H9 (cell line): ENCODE results near the gene INTS4. TPM values are rescaled to one million over a fixed set of nuclear protein-coding genes. Genes with fewer than 3 reads are reported as not detected.
"Not testable (repeated sequence)": the region's sequence is repeated elsewhere in the genome, so short reads cannot be mapped to it uniquely, and the experiment has no call there.

Source experiments
- DNase-seq: peaks from one replicate; pipeline ENCODE4 v3.0.0-alpha.2; 2017
- H2AFZ ChIP-seq: one replicate; pipeline ENCODE4 v1.6.1; 2013; ENCODE audit warnings: mild to moderate bottlenecking, low read length, control low read depth, moderate library complexity
- H2AK5ac ChIP-seq: 2 replicates; pipeline ENCODE4 v1.6.1; 2013; ENCODE audit warnings: low read length, control low read depth, mixed read lengths; ENCODE audit not compliant: insufficient read length
- H2BK120ac ChIP-seq: one replicate; pipeline ENCODE4 v1.6.1; 2013; ENCODE audit warnings: low read depth, mild to moderate bottlenecking, low read length, control low read depth, inconsistent platforms; ENCODE audit not compliant: poor library complexity, severe bottlenecking
- H2BK12ac ChIP-seq: 2 replicates; pipeline ENCODE4 v1.6.1; 2013; ENCODE audit warnings: low read length, control low read depth, mixed read lengths, low read depth; ENCODE audit not compliant: insufficient read length
- H2BK15ac ChIP-seq: 2 replicates; pipeline ENCODE4 v1.6.1; 2013; ENCODE audit warnings: low read depth, low read length, control low read depth
- H2BK20ac ChIP-seq: one replicate; pipeline ENCODE4 v1.6.1; 2013; ENCODE audit warnings: low read depth, mild to moderate bottlenecking, low read length, control low read depth, inconsistent platforms; ENCODE audit not compliant: poor library complexity, severe bottlenecking
- H2BK5ac ChIP-seq: 2 replicates; pipeline ENCODE4 v1.6.1; 2013; ENCODE audit warnings: low read length, control low read depth, mixed read lengths; ENCODE audit not compliant: insufficient read length
- H3K14ac ChIP-seq: 2 replicates; pipeline ENCODE4 v1.6.1; 2013; ENCODE audit warnings: low read length, control low read depth; ENCODE audit not compliant: insufficient read depth
- H3K18ac ChIP-seq: 2 replicates; pipeline ENCODE4 v1.6.1; 2013; ENCODE audit warnings: low read depth, mild to moderate bottlenecking, mixed read lengths, low read length, control low read depth; ENCODE audit not compliant: insufficient read length
- H3K23ac ChIP-seq: 2 replicates; pipeline ENCODE4 v1.6.1; 2013; ENCODE audit warnings: low read length, control low read depth, mixed read lengths, low read depth; ENCODE audit not compliant: insufficient read length
- H3K23me2 ChIP-seq: 2 replicates; pipeline ENCODE4 v1.6.1; 2013; ENCODE audit warnings: low read depth, mild to moderate bottlenecking, mixed read lengths, low read length, control low read depth; ENCODE audit not compliant: insufficient read length, poor library complexity, severe bottlenecking
- H3K27ac ChIP-seq: 2 replicates; pipeline ENCODE4 v1.5.1; 2013; ENCODE audit warnings: low read length, control low read depth, mixed read lengths, low read depth; ENCODE audit not compliant: insufficient read length
- H3K27me3 ChIP-seq: 2 replicates; pipeline ENCODE4 v1.6.1; 2013; ENCODE audit warnings: low read length, control low read depth, inconsistent platforms; ENCODE audit not compliant: insufficient read depth
- H3K4ac ChIP-seq: 2 replicates; pipeline ENCODE4 v1.6.1; 2013; ENCODE audit warnings: low read depth, mild to moderate bottlenecking, control low read depth, inconsistent platforms, low read length, moderate library complexity
- H3K4me1 ChIP-seq: 2 replicates; pipeline ENCODE4 v1.6.1; 2013; ENCODE audit warnings: low read length, control low read depth, inconsistent platforms; ENCODE audit not compliant: insufficient read depth
- H3K4me2 ChIP-seq: 2 replicates; pipeline ENCODE4 v1.6.1; 2013; ENCODE audit warnings: low read length, control low read depth, mixed read lengths; ENCODE audit not compliant: insufficient read length, insufficient read depth
- H3K56ac ChIP-seq: 2 replicates; pipeline ENCODE4 v1.6.1; 2013; ENCODE audit warnings: low read depth, mild to moderate bottlenecking, mixed read lengths, low read length, control low read depth; ENCODE audit not compliant: insufficient read length
- H3K79me1 ChIP-seq: 2 replicates; pipeline ENCODE4 v1.6.1; 2013; ENCODE audit warnings: low read depth, mild to moderate bottlenecking, moderate library complexity, low read length, control low read depth, inconsistent platforms; ENCODE audit not compliant: insufficient read depth, poor library complexity, severe bottlenecking
- H3K79me2 ChIP-seq: 2 replicates; pipeline ENCODE4 v1.6.1; 2013; ENCODE audit warnings: low read length, control low read depth, inconsistent platforms; ENCODE audit not compliant: insufficient read depth
- H3K9ac ChIP-seq: 2 replicates; pipeline ENCODE4 v1.6.1; 2013; ENCODE audit warnings: low read length, control low read depth, mixed read lengths; ENCODE audit not compliant: insufficient read length; ENCODE audit errors: extremely low read depth
- H3K9me3 ChIP-seq: one replicate; pipeline ENCODE4 v1.6.1; 2013; ENCODE audit warnings: low read depth, low read length, inconsistent platforms; ENCODE audit not compliant: control insufficient read depth
- H3T11ph ChIP-seq: one replicate; pipeline ENCODE4 v1.6.1; 2013; ENCODE audit warnings: mild to moderate bottlenecking, low read length, control low read depth, inconsistent platforms
- H4K20me1 ChIP-seq: one replicate; pipeline ENCODE4 v1.6.1; 2013; ENCODE audit not compliant: control insufficient read depth, insufficient read length, insufficient read depth
- H4K5ac ChIP-seq: 2 replicates; pipeline ENCODE4 v1.6.1; 2013; ENCODE audit warnings: low read depth, mild to moderate bottlenecking, mixed read lengths, low read length, control low read depth; ENCODE audit not compliant: insufficient read length
- H4K8ac ChIP-seq: replicated peaks from 2 replicates; pipeline ENCODE4 v1.6.1; 2013; ENCODE audit warnings: low read length, control low read depth, mixed read lengths, low read depth; ENCODE audit not compliant: insufficient read length
- H4K91ac ChIP-seq: 2 replicates; pipeline ENCODE4 v1.6.1; 2013; ENCODE audit warnings: low read depth, mild to moderate bottlenecking, moderate library complexity, mixed read lengths, low read length, control low read depth; ENCODE audit not compliant: insufficient read length
- H3K27ac Mint-ChIP-seq, 3 experiments: 2 replicates in 2 of 3; 3 replicates in 1 of 3; pipeline ENCODE4 v1.8.0; 2020 to 2021; ENCODE audit warnings: mixed read lengths in 3 of 3, mild to moderate bottlenecking in 1 of 3, moderate library complexity in 1 of 3
- H3K27me3 Mint-ChIP-seq: 2 replicates; pipeline ENCODE4 v1.8.0; 2021; ENCODE audit warnings: low read depth, mild to moderate bottlenecking, moderate library complexity, mixed read lengths
- H3K36me3 Mint-ChIP-seq, 3 experiments: 2 replicates in 2 of 3; 3 replicates in 1 of 3; pipeline ENCODE4 v1.8.0; 2020 to 2021; ENCODE audit warnings: low read depth in 3 of 3, mixed read lengths in 3 of 3; ENCODE audit not compliant: insufficient read depth in 1 of 3
- H3K4me1 Mint-ChIP-seq, 2 experiments: 2 replicates each; pipeline ENCODE4 v1.8.0; 2020; ENCODE audit warnings: mixed read lengths in 2 of 2
- H3K4me3 Mint-ChIP-seq, 2 experiments: 2 replicates in 1 of 2; 3 replicates in 1 of 2; pipeline ENCODE4 v1.8.0; 2020 to 2021; ENCODE audit warnings: mild to moderate bottlenecking in 2 of 2, mixed read lengths in 2 of 2, moderate library complexity in 1 of 2
- H3K9me3 Mint-ChIP-seq, 2 experiments: 2 replicates in 1 of 2; 3 replicates in 1 of 2; pipeline ENCODE4 v1.8.0; 2020; ENCODE audit warnings: mild to moderate bottlenecking in 2 of 2, mixed read lengths in 2 of 2, moderate library complexity in 1 of 2
- WGBS: extraction: QIAGEN DNeasy Blood & Tissue Kit; methylation state at CpG from one replicate; pipeline ENCODE4 v1.1.7; 2013; ENCODE audit warnings: missing lambda C conversion rate, low lambda C conversion rate, mixed read lengths; ENCODE audit not compliant: insufficient read length; ENCODE audit errors: extremely low coverage; 5-methylcytosine and 5-hydroxymethylcytosine counted together
- total RNA-seq: library from RNA; stranded (reverse); gene quantifications from 2 replicates; pipeline ENCODE4 v1.2.1, GENCODE V29; 2021
- TF ChIP-seq, protein P1 (sequence below): fragments of 200-600 bp; sonication (generic); conservative IDR thresholded peaks from 3 replicates; pipeline ENCODE4 v1.8.0; 2021; ENCODE audit warnings: antibody characterized with exemption, mild to moderate bottlenecking

The INTS4 gene
- total RNA-seq, 1 experiment from 2014 or later = 38.6 TPM

DNA sequence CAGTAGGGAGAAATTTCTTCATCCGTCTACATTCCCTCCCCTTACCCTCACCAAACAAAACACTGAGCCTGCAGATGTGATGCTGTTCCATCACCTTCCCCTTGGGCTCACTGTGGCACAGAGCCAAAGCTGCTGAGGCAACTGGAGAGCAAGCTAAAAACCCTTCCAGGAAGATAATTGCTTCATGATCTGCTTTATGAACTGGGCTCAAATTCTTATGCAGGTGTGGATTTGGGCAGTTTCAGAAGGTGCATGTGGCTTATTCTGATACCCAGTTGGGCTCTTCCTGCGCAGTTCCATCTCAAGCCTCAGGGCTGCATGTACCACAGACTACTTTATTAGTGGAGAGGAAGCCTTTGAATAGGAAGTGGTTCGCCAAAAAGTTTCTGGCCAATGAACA, 115.2 kb downstream of the INTS4 start:
- H3K4me3 Mint-ChIP-seq = no peak overlapping the region
- TF ChIP-seq, protein P1, sequence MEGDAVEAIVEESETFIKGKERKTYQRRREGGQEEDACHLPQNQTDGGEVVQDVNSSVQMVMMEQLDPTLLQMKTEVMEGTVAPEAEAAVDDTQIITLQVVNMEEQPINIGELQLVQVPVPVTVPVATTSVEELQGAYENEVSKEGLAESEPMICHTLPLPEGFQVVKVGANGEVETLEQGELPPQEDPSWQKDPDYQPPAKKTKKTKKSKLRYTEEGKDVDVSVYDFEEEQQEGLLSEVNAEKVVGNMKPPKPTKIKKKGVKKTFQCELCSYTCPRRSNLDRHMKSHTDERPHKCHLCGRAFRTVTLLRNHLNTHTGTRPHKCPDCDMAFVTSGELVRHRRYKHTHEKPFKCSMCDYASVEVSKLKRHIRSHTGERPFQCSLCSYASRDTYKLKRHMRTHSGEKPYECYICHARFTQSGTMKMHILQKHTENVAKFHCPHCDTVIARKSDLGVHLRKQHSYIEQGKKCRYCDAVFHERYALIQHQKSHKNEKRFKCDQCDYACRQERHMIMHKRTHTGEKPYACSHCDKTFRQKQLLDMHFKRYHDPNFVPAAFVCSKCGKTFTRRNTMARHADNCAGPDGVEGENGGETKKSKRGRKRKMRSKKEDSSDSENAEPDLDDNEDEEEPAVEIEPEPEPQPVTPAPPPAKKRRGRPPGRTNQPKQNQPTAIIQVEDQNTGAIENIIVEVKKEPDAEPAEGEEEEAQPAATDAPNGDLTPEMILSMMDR = no peak
- H2BK15ac ChIP-seq = no peak overlapping the region
- peaks cover 14 to 16% of the 10 kb centered on the region in 2 experiments for H3K4me1 Mint-ChIP-seq
- H4K8ac ChIP-seq = no peak overlapping the region
- no peak overlapping the region for H3K23ac ChIP-seq
- H3K36me3 Mint-ChIP-seq = peaks cover 3 to 46% (median 12%) of the 10 kb centered on the region in 3 experiments; a peak in 5 of 7 replicates
- no peak overlapping the region for H2BK120ac ChIP-seq
- no peak overlapping the region for H4K5ac ChIP-seq
- H3K23me2 ChIP-seq = no peaks in the 10 kb centered on the region
- no peak overlapping the region for H3K56ac ChIP-seq
- no peaks in the 10 kb centered on the region for H3K79me1 ChIP-seq
- H4K91ac ChIP-seq = no peak overlapping the region
- H2AK5ac ChIP-seq = no peak overlapping the region
- peaks cover 2% of the 10 kb centered on the region; the same call in 1 of the 2 replicates for H3K4me1 ChIP-seq
- no CpG with 5 or more reads among the region's 3 CpGs for WGBS
- no peak overlapping the region for H3K14ac ChIP-seq
- no peak overlapping the region for H3K4ac ChIP-seq
- no peak for DNase-seq
- H2AFZ ChIP-seq = no peak overlapping the region
- H3K9ac ChIP-seq = no peak overlapping the region
- no peaks in the 10 kb centered on the region for H4K20me1 ChIP-seq
- H2BK20ac ChIP-seq = no peak overlapping the region
- H3T11ph ChIP-seq = no peak overlapping the region
- no peaks in the 10 kb centered on the region for H3K9me3 ChIP-seq
- no peak overlapping the region for H2BK12ac ChIP-seq
- no peak overlapping the region for H2BK5ac ChIP-seq
- no peaks in the 10 kb centered on the region for H3K27me3 Mint-ChIP-seq
- H3K9me3 Mint-ChIP-seq = no peaks in the 10 kb centered on the region
- no peak overlapping the region for H3K27ac ChIP-seq
- no peak overlapping the region for H3K18ac ChIP-seq
- H3K79me2 ChIP-seq = no peaks in the 10 kb centered on the region
- no peaks in the 10 kb centered on the region for H3K27me3 ChIP-seq
- no peak overlapping the region; a peak in 1 of 7 replicates for H3K27ac Mint-ChIP-seq
- H3K4me2 ChIP-seq = no peak overlapping the region

DNA sequence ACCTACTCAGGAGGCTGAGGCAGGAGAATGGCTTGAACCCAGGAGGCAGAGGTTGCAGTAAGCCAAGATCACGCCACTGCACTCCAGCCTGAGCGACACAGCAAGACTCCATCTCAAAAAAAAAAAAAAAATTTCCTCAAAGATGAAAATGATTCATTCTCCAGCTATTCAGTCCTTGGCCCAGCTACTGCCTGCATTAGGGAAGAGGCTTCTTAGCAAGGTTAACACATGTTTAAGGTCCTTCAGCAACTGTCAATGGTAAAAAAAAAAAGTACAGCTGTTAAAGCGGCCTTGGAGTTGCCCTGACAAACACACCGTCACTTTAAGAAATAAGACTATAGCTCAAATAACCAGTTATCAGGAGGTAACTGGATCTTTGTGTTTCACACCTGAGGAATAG, 116.2 kb downstream of the INTS4 start:
- not testable (repeated sequence) for H3K9me3 Mint-ChIP-seq, DNase-seq, H2BK120ac ChIP-seq, H3K27ac Mint-ChIP-seq, H4K5ac ChIP-seq, H3K14ac ChIP-seq, H2BK5ac ChIP-seq, H2AFZ ChIP-seq, H4K8ac ChIP-seq, H3T11ph ChIP-seq, H3K27ac ChIP-seq, H2BK15ac ChIP-seq, H3K27me3 ChIP-seq, H4K91ac ChIP-seq, H3K23me2 ChIP-seq, H3K27me3 Mint-ChIP-seq, H2BK12ac ChIP-seq, H3K79me2 ChIP-seq, H3K79me1 ChIP-seq, H3K9me3 ChIP-seq, H3K18ac ChIP-seq, H2AK5ac ChIP-seq, H3K9ac ChIP-seq, H3K23ac ChIP-seq, H2BK20ac ChIP-seq, H3K4me3 Mint-ChIP-seq, H3K4me1 ChIP-seq, H3K56ac ChIP-seq, H4K20me1 ChIP-seq, H3K4me2 ChIP-seq, H3K4ac ChIP-seq
- WGBS = no CpG with 5 or more reads among the region's 4 CpGs
- Mint-ChIP-seq H3K4me1 (peaks cover 14 to 16% of the 10 kb centered on the region in 2 experiments), H3K36me3 (peaks cover 0 to 36% (median 5%) of the 10 kb centered on the region in 3 experiments; a peak in 4 of 7 replicates)
